ENCODE results near the gene DNAAF5. TPM values are rescaled to one million over a fixed set of nuclear protein-coding genes. Genes with fewer than 3 reads are reported as not detected.

Gene DNAAF5
- total and polyA plus RNA-seq, 9 of the 15 experiments (the other 6 are each of a cell fraction or from before 2014, with no cell fraction given), result 3.1 to 69.7 (median 19.1) TPM

GRCh38 chr7:725223-726005 is 1.1 kb upstream of the DNAAF5 start (continued):
- no peak for TF ChIP-seq ZNF707 (CRISPR knock-in tag; conservative IDR thresholded peaks at IDR 0.05)
- no peak for TF ChIP-seq DLX4 (CRISPR knock-in tag; IDR thresholded peaks at IDR 0.05)
- TF ChIP-seq HNRNPH1 (optimal IDR thresholded peaks at IDR 0.05; ENCODE audit: low read depth, low read length), result no peak
- no peak for TF ChIP-seq CHD2 (IDR thresholded peaks at IDR 0.05; ENCODE audit: low read depth, low read length)
- TF ChIP-seq KLF1 (tag; IDR thresholded peaks at IDR 0.05), result no peak
- TF ChIP-seq ILK (tag; IDR thresholded peaks at IDR 0.05; ENCODE audit: borderline replicate concordance, low read depth), result no peak
- TF ChIP-seq SNRNP70 (optimal IDR thresholded peaks at IDR 0.05; ENCODE audit: low read depth, low read length), result no peak
- TF ChIP-seq PHF8 (IDR thresholded peaks at IDR 0.05; ENCODE audit: borderline replicate concordance, low read length), result no peak
- no peak for TF ChIP-seq CBX1 (IDR thresholded peaks at IDR 0.05; ENCODE audit: low read depth)
- TF ChIP-seq NCOA1 (IDR thresholded peaks at IDR 0.05; ENCODE audit: low read depth), result peak; percentile 81; the same call in 1 of the 2 replicates
- TF ChIP-seq ZNF778 (CRISPR knock-in tag; IDR thresholded peaks at IDR 0.05), result no peak
- no peak for TF ChIP-seq ZBTB7A (IDR thresholded peaks at IDR 0.05; ENCODE audit: borderline replicate concordance, control insufficient read depth, low read depth, low read length)
- TF ChIP-seq BHLHE40 (IDR thresholded peaks at IDR 0.05; ENCODE audit: low read length), result no peak
- TF ChIP-seq ESRRA (IDR thresholded peaks at IDR 0.05; ENCODE audit: borderline replicate concordance, low read depth), result peak; percentile 92
- peak; percentile 49; the same call in 1 of the 2 replicates for TF ChIP-seq MITF (IDR thresholded peaks at IDR 0.05)
- TF ChIP-seq BRF1 (IDR thresholded peaks at IDR 0.05; ENCODE audit: borderline replicate concordance, extremely low read depth, insufficient read length), result no peak
- TF ChIP-seq RNF219 (CRISPR knock-in tag; IDR thresholded peaks at IDR 0.05), result no peak
- no peak for TF ChIP-seq ARID2 (IDR thresholded peaks at IDR 0.05)
- 0 out of 2 replicates have a peak, but pooled peaks have one; percentile 41 for TF ChIP-seq ZKSCAN1 (IDR thresholded peaks at IDR 0.05; ENCODE audit: low read depth, low read length)
- peak; percentile 53; the same call in 1 of the 2 replicates for TF ChIP-seq MEF2D (tag; conservative IDR thresholded peaks at IDR 0.05; ENCODE audit: low read depth)
- no peak for TF ChIP-seq ZNF586 (CRISPR knock-in tag; conservative IDR thresholded peaks at IDR 0.05)
- TF ChIP-seq SMARCA5 (IDR thresholded peaks at IDR 0.05), result no peak

Measured in K562 (cell line).